ENCODE measurements around the gene DHRS3. TPM values are rescaled to one million over a fixed set of nuclear protein-coding genes. Genes with fewer than 3 reads are reported as not detected.
"Not testable (repeated sequence)": the region's sequence is repeated elsewhere in the genome, so short reads cannot be mapped to it uniquely, and the experiment has no call there.

DHRS3 gene
- total RNA-seq, 2 experiments from 2014 or later: 33.3 to 34.6 TPM

DNA sequence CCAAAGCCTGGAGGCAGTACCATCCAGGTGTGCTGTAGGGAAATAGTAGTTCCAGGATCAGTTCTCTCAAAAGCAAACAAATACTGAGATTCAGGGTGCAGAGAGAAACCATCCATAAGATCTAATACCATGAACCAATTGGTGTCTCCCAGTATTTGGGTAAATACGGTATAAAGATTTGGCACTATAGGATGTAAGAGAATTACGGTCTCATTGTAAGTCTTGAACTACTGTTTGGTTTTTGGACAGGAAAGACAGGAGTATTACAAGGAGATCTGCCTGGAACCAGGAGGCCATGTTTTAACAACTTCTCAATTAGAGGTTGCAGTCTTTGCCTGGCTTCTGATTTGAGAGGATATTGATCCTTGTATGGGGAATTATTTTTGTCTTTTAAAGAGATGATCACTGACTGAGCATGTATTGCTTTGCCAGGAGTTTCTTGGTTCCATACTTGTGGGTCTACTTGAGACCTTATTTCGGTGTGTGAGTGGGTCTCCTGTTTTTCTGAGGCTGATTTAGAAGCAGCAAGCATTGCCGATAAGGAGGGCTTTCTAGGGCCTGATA, 36.1 kb upstream of the DHRS3 start:
- DNase-seq (no peak), ATAC-seq (no peak)
- peaks cover 13% of the 10 kb centered on the region for H3K27me3 Mint-ChIP-seq
- ChIA-PET POLR2A (no interaction called here), CTCF (interaction anchor here (1.0 kb wide), 1 partner anchor 425 kb away, joined by 3 read pairs; no protein-coding TSS in a partner anchor)
- H3K9me3 Mint-ChIP-seq (ENCODE audit: low read depth): no peaks in the 10 kb centered on the region
- H3K36me3 Mint-ChIP-seq (ENCODE audit: low read depth): no peaks in the 10 kb centered on the region
- no peak overlapping the region for H3K27ac Mint-ChIP-seq
- intact Hi-C loops (cut with DNase I, micrococcal nuclease): no loop called here
- H3K4me1 Mint-ChIP-seq: peaks cover 4% of the 10 kb centered on the region
- no peak overlapping the region for H3K4me3 Mint-ChIP-seq

DNA sequence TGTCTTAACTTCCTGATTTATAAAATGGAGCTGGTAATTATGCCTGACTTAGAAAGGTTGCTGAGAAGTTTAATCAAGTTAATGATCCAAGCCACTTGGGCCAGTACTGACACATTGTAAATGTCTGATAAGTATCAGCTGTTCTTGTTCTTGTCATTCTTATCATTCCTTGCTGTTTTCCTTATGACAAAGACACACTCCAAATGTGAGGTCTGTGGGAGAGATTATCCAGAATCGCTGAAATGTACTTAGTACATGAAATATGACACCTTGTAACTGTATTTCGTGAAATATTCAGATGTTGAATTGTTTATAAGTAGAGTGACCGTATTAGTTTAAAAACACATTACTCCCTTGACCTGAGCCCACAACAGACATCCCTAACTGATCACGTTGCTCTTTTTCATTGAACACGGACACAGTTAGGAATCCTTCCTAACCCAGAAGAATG, 32.0 kb upstream of the DHRS3 start:
- no peak overlapping the region for H3K4me3 Mint-ChIP-seq
- ATAC-seq (no peak), DNase-seq (no peak)
- no peaks in the 10 kb centered on the region for H3K9me3 Mint-ChIP-seq (ENCODE audit: low read depth)
- intact Hi-C loops (cut with DNase I, micrococcal nuclease): no loop called here
- no peak overlapping the region for H3K27ac Mint-ChIP-seq
- H3K27me3 Mint-ChIP-seq: peaks cover 20% of the 10 kb centered on the region
- H3K36me3 Mint-ChIP-seq (ENCODE audit: low read depth): no peaks in the 10 kb centered on the region
- no peaks in the 10 kb centered on the region for H3K4me1 Mint-ChIP-seq
- ChIA-PET CTCF (interaction anchor here (0.6 to 1.9 kb wide), 3 partner anchors 9 to 375 kb away, joined by 3 to 12 read pairs (median 3); no protein-coding TSS in a partner anchor), POLR2A (no interaction called here)

DNA sequence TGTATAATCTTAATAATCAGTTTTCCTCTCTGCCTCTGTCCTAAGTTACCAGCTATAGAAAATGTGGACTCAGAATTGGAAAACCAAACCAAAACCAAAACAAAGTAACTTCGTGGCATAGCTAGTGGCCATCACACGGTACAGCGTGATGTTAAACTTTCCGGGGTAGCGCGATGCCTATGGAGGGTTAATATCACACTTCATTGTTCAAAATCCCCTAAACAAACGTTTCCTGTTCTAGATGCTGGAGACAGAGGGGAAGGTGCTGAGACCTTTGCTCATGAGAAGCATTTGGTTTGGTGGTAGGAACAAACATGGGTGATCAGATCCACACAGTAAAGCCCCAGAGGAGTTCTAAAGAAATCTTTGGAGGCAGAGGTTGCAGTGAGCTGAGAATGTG, 30.7 kb upstream of the DHRS3 start:
- ATAC-seq: no peak
- ChIA-PET POLR2A (no interaction called here), CTCF (interaction anchor here (0.5 to 1.9 kb wide), 5 partner anchors 8 to 29 kb away, joined by 3 to 12 read pairs (median 3); no protein-coding TSS in a partner anchor)
- no peak for DNase-seq
- Mint-ChIP-seq H3K9me3 (ENCODE audit: low read depth) (no peaks in the 10 kb centered on the region), H3K27me3 (peaks cover 22% of the 10 kb centered on the region), H3K27ac (no peak overlapping the region), H3K4me3 (no peak overlapping the region), H3K36me3 (ENCODE audit: low read depth) (no peaks in the 10 kb centered on the region), H3K4me1 (no peaks in the 10 kb centered on the region)
- intact Hi-C loops (cut with DNase I, micrococcal nuclease): no loop called here

DNA sequence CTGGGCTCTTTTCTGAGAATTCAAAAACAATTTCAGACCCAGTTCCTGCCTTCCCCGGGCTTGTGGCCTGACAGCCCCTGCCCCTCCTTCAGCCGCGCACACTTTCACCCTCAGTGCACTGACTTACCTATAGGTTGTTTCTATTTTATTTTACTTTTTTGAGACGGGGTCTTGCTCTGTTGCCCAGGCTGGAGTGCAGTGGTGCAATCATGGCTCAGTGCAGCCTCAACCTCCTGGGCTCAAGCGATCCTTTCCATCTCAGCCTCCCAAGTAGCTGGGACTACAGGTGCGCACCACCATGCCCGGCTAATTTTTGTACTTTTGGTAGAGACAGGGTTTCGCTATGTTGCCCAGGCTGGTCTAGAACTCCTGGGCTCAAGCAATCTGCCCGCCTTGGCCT, 27.4 kb upstream of the DHRS3 start:
- H3K27me3 Mint-ChIP-seq: peaks cover 15% of the 10 kb centered on the region
- H3K4me3 Mint-ChIP-seq; POLR2A ChIA-PET; intact Hi-C loops (cut with DNase I, micrococcal nuclease); H3K36me3 Mint-ChIP-seq (ENCODE audit: low read depth); CTCF ChIA-PET; H3K4me1 Mint-ChIP-seq; H3K9me3 Mint-ChIP-seq (ENCODE audit: low read depth); ATAC-seq; H3K27ac Mint-ChIP-seq; DNase-seq: not testable (repeated sequence)

DNA sequence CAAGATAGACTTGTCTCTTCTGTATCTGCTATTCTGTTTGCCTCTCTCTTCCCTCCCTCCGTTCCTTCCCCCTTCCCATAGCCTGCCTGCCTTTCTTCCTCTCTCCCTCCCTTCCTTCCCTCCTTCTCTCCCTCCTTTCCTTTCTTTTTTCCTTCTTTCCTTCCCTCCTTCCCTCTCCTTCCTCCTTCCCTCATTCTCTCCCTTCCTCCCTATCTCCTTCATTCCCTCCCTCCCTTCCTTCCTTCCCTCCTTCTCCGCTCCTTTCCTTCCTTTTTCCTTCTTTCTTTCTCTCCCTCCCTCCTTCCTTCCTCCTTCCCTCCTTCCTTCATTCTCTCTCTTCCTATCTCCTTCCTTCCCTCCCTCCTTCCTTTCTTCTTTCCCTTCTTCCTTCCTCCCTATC, 26.8 kb upstream of the DHRS3 start:
- no peaks in the 10 kb centered on the region for H3K4me1 Mint-ChIP-seq
- ChIA-PET CTCF (no interaction called here), POLR2A (no interaction called here)
- intact Hi-C loops (cut with DNase I, micrococcal nuclease): no loop called here
- DNase-seq: no peak
- peaks cover 2% of the 10 kb centered on the region for H3K36me3 Mint-ChIP-seq (ENCODE audit: low read depth)
- peaks cover 15% of the 10 kb centered on the region for H3K9me3 Mint-ChIP-seq (ENCODE audit: low read depth)
- ATAC-seq: no peak
- peaks cover 13% of the 10 kb centered on the region for H3K27me3 Mint-ChIP-seq
- no peak overlapping the region for H3K27ac Mint-ChIP-seq
- no peak overlapping the region for H3K4me3 Mint-ChIP-seq

DNA sequence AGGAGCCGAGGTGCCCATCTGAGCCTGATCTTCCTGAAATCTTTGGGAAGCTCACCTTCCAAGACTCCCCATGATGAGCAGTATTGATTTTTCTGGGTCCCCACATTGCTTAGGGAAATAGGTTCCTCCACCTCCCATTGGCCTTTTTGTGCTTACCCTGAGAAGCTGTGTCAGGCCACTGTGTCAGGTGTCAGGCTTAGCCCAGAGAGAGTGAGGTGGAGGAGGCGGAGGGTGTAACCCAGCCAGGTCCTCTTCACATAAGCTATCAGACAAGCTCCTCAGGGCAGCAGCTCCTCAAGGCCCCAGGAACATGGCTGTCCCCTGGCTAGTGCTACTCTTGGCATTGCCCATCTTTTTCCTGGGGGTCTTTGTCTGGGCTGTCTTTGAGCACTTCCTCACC, 26.2 kb upstream of the DHRS3 start:
- ATAC-seq (no peak), DNase-seq (no peak)
- H3K27me3 Mint-ChIP-seq: peaks cover 11% of the 10 kb centered on the region
- no peak overlapping the region for H3K4me3 Mint-ChIP-seq
- ChIA-PET CTCF (interaction anchor here (0.6 to 1.1 kb wide), 4 partner anchors 13 to 246 kb away, joined by 3 to 4 read pairs (median 3); no protein-coding TSS in a partner anchor), POLR2A (no interaction called here)
- H3K4me1 Mint-ChIP-seq: no peaks in the 10 kb centered on the region
- H3K9me3 Mint-ChIP-seq (ENCODE audit: low read depth): peaks cover 18% of the 10 kb centered on the region
- H3K36me3 Mint-ChIP-seq (ENCODE audit: low read depth): peaks cover 2% of the 10 kb centered on the region
- H3K27ac Mint-ChIP-seq: no peak overlapping the region
- intact Hi-C loops (cut with DNase I, micrococcal nuclease): no loop called here

DNA sequence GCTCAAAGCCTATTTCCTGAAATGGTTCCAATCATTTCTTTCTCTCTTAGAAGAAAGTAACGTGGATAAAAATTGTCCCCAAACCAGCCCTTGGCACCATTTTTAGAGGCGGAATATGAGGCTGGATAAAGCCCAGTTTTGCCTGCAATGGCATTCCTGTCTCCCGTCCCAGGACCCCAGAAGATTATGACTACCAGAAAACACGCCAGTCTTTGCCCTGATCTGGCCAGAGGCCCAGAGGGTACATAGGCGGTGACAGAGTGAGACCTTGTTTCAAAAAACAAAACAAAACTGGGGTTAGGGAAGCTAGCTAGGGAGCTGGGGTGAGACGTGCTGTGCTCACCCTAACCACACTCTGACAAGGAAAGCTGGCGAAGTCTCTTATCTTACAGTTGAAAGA, 25.8 kb upstream of the DHRS3 start, which contains the start of gene AADACL4:
Gene AADACL4 (plus strand): TSS at position 301 of the 400 bp plus-strand sequence. CDS start 462 bp downstream, outside the sequence.
- ChIA-PET POLR2A (no interaction called here), CTCF (interaction anchor here (0.7 to 1.2 kb wide), 4 partner anchors 16 to 368 kb away, joined by 3 to 4 read pairs (median 3); no protein-coding TSS in a partner anchor)
- Mint-ChIP-seq H3K9me3 (ENCODE audit: low read depth) (peaks cover 18% of the 10 kb centered on the region), H3K27ac (no peak within 1 kb of the TSS), H3K36me3 (ENCODE audit: low read depth) (peaks cover 2% of the 10 kb centered on the region), H3K27me3 (peaks cover 8% of the 10 kb centered on the region), H3K4me3 (no peak within 1 kb of the TSS), H3K4me1 (no peaks in the 10 kb centered on the region)
- ATAC-seq (no peak), DNase-seq (no peak)
- intact Hi-C loops (cut with DNase I, micrococcal nuclease): no loop called here

DNA sequence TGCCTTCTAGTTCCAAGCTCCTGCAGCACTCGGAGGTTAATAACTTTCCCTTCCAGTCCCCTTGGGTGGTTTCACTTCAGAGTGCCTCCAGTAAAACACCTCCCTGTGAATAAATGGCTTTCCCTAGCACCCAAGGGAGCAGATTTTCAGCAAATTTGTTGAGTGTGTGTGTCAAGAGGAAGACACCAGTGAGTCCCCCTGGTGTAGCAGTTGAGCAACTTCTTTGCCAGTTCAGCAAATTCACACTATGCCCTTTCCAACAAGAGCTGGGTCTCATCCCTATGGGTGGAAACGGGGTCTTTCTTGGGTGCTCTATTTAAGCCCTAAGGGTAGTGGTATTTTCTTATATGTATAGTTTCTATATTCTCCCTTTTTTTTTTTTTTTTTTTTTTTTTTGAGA, 25.1 kb upstream of the DHRS3 start:
- DNase-seq: no peak
- no peaks in the 10 kb centered on the region for H3K4me1 Mint-ChIP-seq
- no peak overlapping the region for H3K4me3 Mint-ChIP-seq
- H3K36me3 Mint-ChIP-seq (ENCODE audit: low read depth): peaks cover 2% of the 10 kb centered on the region
- H3K9me3 Mint-ChIP-seq (ENCODE audit: low read depth): peaks cover 18% of the 10 kb centered on the region
- ChIA-PET POLR2A (no interaction called here), CTCF (interaction anchor here (1.2 kb wide), 1 partner anchor 368 kb away, joined by 3 read pairs; no protein-coding TSS in a partner anchor)
- peaks cover 8% of the 10 kb centered on the region for H3K27me3 Mint-ChIP-seq
- H3K27ac Mint-ChIP-seq: no peak overlapping the region
- no peak for ATAC-seq
- intact Hi-C loops (cut with DNase I, micrococcal nuclease): no loop called here

DNA sequence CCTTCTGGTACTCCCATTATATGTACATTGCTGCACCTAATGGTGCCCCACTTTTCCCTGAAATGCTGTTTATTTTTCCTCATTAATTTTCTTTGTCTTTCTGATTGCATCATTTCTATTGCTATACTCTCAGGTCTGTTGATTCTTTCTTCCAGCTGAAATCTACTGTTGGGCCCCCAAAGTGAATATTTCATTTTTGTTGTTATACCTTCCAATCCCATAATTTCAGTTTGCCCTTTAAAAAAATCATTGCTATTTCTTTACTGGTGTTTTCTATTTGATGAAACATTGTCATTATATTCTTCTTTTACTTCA, 22.9 kb upstream of the DHRS3 start:
- peaks cover 2% of the 10 kb centered on the region for H3K36me3 Mint-ChIP-seq (ENCODE audit: low read depth)
- no peaks in the 10 kb centered on the region for H3K4me1 Mint-ChIP-seq
- H3K27ac Mint-ChIP-seq: no peak overlapping the region
- CTCF ChIA-PET: interaction anchor here (0.9 to 1.3 kb wide), 4 partner anchors 8 to 25 kb away, joined by 3 to 5 read pairs (median 4); no protein-coding TSS in a partner anchor
- no peak overlapping the region for H3K4me3 Mint-ChIP-seq
- intact Hi-C loops (cut with DNase I, micrococcal nuclease): no loop called here
- H3K9me3 Mint-ChIP-seq (ENCODE audit: low read depth): peaks cover 18% of the 10 kb centered on the region
- no peak for DNase-seq
- POLR2A ChIA-PET: no interaction called here
- ATAC-seq: no peak
- peaks cover 6% of the 10 kb centered on the region for H3K27me3 Mint-ChIP-seq

DNA sequence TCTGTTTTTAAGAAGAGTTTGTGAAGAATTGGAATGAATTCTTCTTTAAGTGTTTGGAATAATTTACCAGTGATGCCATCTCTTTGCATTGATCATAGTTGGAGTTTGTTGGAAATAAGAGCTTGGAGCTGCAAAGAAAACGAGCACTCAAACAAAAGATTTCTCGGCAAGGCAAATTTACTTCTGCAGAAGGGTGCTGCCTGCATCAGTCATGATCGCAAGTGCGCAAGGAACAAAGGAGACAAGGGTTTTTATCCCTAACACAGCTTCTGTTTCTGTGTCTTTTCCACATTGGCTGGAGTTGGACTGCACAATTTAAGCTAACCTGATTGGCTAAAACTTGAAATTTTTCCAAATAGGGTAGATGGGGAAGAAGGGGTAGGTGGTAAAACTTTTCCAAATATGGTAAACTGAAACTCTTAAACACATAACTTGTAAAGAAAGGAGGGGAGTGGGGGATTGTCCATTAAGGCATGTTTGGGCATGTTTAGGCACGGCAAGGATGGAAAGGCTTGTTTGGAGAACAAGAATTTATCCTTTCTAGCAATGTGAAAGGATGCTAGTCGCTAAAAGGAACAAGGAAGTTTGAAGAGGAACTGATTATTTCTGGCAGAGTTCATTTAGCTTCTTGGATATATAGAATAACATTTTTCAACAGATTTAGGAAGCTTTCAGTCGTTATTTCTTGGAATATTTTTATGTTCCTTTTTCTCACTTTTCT, 22.4 kb upstream of the DHRS3 start:
- Mint-ChIP-seq H3K4me1 (no peaks in the 10 kb centered on the region), H3K36me3 (ENCODE audit: low read depth) (peaks cover 2% of the 10 kb centered on the region), H3K27me3 (peaks cover 6% of the 10 kb centered on the region), H3K9me3 (ENCODE audit: low read depth) (peaks cover 18% of the 10 kb centered on the region), H3K27ac (no peak overlapping the region), H3K4me3 (no peak overlapping the region)
- no peak for DNase-seq
- ChIA-PET CTCF (interaction anchor here (0.5 to 1.3 kb wide), 6 partner anchors 9 to 590 kb away, joined by 3 to 5 read pairs (median 4); no protein-coding TSS in a partner anchor), POLR2A (no interaction called here)
- ATAC-seq: no peak
- intact Hi-C loops (cut with DNase I, micrococcal nuclease): no loop called here

DNA sequence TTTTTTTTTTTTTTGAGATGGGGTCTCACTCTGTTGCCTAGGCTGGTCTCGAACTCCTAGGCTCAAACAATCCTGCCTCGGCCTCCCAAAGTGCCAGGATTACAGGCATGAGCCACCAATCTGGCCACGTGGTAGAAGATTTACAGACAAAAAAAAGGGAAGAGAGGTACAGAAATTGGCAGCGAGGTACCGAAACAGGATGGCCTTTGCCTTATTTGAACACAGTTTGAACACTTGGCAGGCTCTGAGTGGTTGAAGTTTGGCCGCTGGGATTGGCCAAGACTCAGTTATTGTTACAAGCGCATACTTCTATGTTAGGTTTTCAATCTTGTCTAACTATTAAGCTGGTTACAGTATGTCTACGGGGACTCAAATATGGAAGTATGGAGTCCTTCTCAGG, 19.7 kb upstream of the DHRS3 start:
- ChIA-PET POLR2A (no interaction called here), CTCF (no interaction called here)
- no peak for DNase-seq
- intact Hi-C loops (cut with DNase I, micrococcal nuclease): no loop called here
- ATAC-seq: no peak
- H3K27me3 Mint-ChIP-seq: peaks cover 3% of the 10 kb centered on the region
- H3K9me3 Mint-ChIP-seq (ENCODE audit: low read depth): peaks cover 18% of the 10 kb centered on the region
- peaks cover 3% of the 10 kb centered on the region for H3K4me1 Mint-ChIP-seq
- peaks cover 2% of the 10 kb centered on the region for H3K36me3 Mint-ChIP-seq (ENCODE audit: low read depth)
- no peak overlapping the region for H3K4me3 Mint-ChIP-seq
- no peak overlapping the region for H3K27ac Mint-ChIP-seq
